Measurements from ENCODE around the gene WFIKKN2.

DNA sequence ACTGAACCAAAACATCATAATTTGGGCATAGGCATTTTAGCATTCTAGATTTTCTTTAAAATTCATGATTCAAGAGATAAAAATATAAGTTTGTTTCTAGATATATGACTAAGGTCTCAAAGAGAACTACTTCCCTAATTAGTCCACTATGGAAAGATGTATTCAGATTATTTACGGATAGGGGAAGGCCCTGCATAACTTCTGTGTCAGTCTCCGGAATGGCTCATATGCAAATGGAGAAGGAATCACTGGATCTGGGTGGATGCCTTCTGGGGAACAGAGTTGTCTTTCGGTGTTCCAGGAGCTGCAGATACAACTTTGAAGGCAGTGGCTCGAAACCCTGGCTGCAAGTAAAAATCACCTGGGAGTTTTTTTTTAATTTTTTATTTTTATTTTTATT lies 17.1 kb upstream of the WFIKKN2 start:
- TF ChIP-seq, protein P1, sequence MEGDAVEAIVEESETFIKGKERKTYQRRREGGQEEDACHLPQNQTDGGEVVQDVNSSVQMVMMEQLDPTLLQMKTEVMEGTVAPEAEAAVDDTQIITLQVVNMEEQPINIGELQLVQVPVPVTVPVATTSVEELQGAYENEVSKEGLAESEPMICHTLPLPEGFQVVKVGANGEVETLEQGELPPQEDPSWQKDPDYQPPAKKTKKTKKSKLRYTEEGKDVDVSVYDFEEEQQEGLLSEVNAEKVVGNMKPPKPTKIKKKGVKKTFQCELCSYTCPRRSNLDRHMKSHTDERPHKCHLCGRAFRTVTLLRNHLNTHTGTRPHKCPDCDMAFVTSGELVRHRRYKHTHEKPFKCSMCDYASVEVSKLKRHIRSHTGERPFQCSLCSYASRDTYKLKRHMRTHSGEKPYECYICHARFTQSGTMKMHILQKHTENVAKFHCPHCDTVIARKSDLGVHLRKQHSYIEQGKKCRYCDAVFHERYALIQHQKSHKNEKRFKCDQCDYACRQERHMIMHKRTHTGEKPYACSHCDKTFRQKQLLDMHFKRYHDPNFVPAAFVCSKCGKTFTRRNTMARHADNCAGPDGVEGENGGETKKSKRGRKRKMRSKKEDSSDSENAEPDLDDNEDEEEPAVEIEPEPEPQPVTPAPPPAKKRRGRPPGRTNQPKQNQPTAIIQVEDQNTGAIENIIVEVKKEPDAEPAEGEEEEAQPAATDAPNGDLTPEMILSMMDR (IDR thresholded peaks at IDR 0.05), result no peak
- no peak for TF ChIP-seq POLR2A (IDR thresholded peaks at IDR 0.05)

Measured in uterus (tissue), 2 donors.